GM18502 (cell line): ENCODE measurements around the gene SLX9.
"Not testable (repeated sequence)": the region's sequence is repeated elsewhere in the genome, so short reads cannot be mapped to it uniquely, and the experiment has no call there.

Experiments used
- ATAC-seq: cut with Tn5 transposase; IDR thresholded peaks from one replicate; pipeline ENCODE4 v1.9.1; 2021; ENCODE audit warnings: mild to moderate bottlenecking; ENCODE audit not compliant: unreplicated experiment, poor library complexity

SLX9 gene

DNA sequence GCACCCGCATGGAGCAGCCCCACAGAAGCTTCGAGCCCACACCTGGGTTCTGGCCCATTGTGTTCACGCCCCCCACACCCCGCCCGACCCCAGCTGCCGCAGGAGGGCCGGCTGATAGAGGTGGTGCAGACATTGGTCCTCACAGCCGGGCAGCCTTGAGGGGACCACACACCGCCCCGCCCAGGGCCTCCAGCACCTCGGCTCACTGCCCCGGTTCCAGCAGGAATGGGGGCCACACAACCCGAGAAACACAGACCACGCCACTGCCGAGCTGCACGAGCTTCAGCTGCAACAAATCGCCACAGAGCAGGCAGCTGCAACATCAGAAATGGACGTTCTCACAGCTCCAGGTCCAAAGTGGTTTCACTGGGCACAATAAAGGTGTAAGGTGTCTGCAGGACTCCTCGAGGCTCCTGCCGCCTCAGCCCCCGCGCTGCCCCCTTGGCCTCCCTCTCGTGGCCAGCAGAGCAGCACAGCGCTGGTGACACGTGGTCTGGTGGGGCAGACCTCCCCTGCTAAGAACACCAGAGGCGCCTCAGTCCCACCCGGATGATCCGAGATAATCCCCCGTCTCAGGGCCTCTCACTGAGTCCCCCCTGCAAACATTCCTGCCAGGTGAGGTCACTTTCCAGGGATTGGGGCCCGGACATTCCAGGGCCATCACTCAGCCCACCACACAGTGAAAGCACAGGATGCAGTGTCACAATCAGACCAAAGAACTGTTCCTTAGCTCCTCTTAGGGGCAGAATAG lies 72.3 kb downstream of the SLX9 start:
- no peak for ATAC-seq

GRCh38 chr21:45012662-45013259 lies 72.9 kb downstream of the SLX9 start:
- no peak for ATAC-seq

GRCh38 chr21:45013260-45013841 lies 73.5 kb downstream of the SLX9 start:
- ATAC-seq, result no peak

DNA sequence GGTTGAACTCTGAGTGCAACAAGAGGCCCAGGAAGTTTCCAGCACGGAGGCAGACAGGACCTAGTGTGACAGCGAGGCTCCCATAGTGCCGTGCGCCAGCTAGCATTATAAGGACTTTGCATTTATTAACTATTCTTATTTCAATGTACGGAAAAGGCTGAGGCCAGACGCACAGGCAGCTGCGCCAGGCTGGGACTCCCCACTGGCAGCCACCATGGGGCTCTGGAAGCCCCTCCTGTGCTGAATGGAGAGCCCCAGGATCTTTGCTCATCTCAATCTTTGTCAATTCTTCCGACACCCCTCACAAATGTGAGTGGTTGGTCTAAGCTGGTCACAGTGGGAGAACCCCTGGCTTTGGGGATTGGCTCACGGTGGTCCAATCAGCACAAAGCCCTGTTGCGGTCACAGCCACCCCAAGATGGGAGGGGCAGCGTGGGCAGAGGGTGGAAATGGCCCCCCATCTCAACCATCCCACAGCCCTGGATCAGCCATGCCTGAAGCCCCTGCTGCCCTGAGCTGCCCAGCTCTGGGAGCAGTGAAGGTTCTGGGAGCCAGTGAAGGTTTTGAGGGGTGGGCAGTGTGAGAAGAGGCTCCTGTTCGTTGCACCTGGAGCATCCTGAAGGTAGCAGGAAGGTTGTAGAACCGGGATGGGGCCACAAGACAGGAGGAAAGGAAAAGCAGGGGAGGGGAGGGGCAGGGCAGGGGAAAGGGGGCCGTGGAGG lies 75.1 kb downstream of the SLX9 start:
- no peak for ATAC-seq

DNA sequence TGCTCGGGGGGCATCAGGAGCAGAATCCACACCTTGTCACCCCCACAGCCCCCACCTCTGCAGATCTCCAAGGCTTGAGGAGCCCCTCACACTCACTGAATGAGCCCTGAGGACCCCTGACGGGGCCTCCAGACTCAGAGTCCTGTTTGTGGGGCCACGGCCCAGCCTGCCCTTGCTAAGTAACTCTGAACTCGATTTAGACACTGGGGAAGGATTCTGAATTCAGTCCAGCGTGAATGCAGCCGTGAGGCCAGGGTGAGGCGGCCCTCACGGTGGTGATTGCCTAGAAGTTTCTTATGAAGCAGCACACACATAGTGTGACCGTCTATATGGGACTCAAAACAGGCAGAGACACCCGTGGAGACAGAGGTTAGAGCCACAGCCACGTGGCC lies 75.6 kb downstream of the SLX9 start:
- ATAC-seq, result no peak

DNA sequence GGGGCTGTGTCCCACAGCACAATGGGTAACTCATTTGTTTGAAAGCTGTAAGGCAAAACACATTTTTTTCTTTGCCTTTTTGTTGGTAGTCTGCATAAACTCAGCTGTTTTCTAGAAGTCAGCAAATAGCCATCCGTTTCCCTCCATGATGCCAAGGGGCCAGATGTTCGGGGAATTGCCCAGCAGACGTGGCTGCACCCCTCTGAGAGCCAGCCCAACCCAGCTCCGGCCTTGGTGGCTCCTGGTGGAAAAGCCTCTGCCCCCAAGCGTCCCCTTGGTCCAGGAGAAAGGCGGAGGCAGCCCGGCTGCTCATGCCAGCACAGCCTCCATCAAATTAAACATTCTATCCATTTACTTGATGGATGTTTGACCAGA lies 76.2 kb downstream of the SLX9 start:
- no peak for ATAC-seq

- no peak for ATAC-seq
Measured at GRCh38 chr21:45016406-45017038, 76.7 kb downstream of the SLX9 start.

- no peak for ATAC-seq
Measured at GRCh38 chr21:45017039-45017960, 77.5 kb downstream of the SLX9 start.

GRCh38 chr21:45018131-45019075 lies 78.6 kb downstream of the SLX9 start:
- no peak for ATAC-seq

- ATAC-seq, result no peak
Measured at GRCh38 chr21:45019076-45019886, 79.5 kb downstream of the SLX9 start.

GRCh38 chr21:45019887-45020537 lies 80.2 kb downstream of the SLX9 start:
- no peak for ATAC-seq

- ATAC-seq, result no peak
Measured at GRCh38 chr21:45020629-45021427, 81.0 kb downstream of the SLX9 start.

DNA sequence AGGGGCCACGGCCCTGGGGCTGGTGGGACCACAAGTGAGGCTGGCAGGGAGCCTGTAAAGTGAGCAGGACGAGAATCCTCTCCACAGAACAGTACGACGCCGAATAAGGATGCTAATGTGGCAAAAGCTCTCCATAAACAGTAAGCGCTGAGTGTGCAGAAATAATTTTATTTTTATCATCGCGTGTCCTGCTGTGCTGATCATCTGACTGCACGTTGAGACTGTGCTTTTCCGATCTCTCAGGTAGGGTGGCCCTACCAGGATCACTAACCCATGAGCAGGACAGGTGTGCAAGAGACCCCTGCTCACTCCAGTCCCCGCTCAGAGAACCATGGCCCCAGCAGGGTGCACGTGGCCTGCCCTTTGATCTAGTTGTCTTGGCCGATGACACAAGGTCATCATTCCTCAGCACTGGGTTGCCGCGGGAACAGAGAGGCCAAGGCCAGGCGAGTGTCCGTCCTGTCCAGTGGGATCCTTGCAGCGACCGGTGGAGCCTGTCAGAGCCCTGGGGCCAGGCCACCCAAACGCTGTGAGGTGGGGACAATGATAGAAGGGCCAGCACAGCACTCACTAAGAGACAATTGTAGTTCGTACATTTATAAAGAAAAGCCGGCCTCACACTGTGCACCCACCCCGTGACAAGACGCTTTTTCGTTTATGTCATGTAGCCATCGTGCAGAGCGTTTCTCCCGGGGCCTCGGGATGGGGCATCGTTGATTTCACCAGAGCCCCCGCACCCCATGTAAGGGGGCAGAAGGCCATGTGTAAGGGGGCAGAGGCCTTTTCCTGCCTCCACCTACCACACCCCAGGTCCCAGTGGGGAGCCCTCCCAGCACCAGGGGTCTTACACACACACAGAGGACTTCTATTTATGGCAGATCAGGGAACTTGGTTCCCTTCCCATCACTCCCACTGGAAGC lies 81.9 kb downstream of the SLX9 start:
- no peak for ATAC-seq

- no peak for ATAC-seq
Measured at GRCh38 chr21:45022348-45022675, 82.5 kb downstream of the SLX9 start.

- no peak for ATAC-seq
Measured at GRCh38 chr21:45022736-45023135, 82.9 kb downstream of the SLX9 start.

- not testable (repeated sequence) for ATAC-seq
Measured at GRCh38 chr21:45024516-45024915, 84.7 kb downstream of the SLX9 start.
